GM12801 (cell line): Measurements from ENCODE around the gene KIAA0319L.

Source experiments
- CTCF ChIP-seq: IDR thresholded peaks from one replicate; pipeline ENCODE4 v1.5.1; 2011; ENCODE audit warnings: control low read depth; ENCODE audit not compliant: insufficient read length; ENCODE audit errors: extremely low read depth

KIAA0319L gene

DNA sequence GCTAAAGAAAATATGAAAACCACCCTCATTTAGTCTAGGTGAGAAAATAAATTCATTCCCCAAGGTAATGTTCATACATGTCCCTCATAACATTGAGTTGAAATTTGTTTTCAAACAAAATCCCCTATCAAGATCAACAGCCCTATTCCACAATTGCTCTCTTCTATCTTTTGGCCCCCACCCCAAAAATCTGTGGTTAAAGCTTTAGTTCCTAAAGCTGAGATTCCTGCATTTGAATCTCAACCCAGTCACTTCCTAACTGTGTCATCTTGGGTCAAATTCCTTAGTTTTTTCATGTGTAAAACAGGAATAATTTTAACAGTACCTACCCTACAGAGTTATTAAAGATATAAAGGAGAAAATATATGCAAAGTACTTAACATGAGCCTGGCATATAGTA is 22.0 kb downstream of the KIAA0319L start:
- TF ChIP-seq CTCF, result no peak

- TF ChIP-seq CTCF, result no peak
Measured at GRCh38 chr1:35533586-35533985, 23.6 kb downstream of the KIAA0319L start.

DNA sequence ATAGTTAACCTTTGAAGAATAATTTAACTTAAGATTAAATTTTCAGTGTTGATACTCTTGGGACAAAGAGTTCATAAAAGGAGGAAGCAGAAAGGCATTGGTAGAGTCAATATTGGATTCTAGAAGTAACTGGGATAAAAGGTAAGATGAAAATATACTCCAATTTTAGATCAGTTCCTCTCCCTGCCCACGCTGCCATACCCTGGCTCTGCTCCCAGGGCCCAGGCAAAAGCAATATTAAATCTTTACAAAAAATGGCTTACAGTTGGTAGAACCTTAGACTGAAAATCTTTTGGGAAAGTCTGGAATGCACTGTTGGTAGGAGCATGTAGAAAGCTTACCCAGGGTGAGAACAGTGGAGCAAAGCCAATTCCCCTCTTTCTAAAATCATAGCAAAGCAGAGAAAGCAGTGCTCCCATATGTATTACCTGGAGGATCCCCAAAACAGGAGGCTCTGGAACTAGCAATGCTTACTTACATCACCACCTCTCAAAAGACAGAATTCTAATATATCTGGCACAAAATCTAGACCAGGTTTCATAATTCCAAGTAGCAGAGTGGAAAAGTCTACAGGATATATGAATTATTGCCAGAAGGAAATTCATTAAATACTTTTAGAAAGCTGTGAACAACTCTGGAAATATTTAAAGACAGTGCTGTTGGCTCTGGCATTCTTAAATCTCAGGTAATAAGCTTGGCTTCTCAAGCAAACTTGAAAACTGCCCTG is 24.5 kb downstream of the KIAA0319L start:
- no peak for TF ChIP-seq CTCF

GRCh38 chr1:35531368-35531767 is 25.8 kb downstream of the KIAA0319L start:
- TF ChIP-seq CTCF, result no peak

DNA sequence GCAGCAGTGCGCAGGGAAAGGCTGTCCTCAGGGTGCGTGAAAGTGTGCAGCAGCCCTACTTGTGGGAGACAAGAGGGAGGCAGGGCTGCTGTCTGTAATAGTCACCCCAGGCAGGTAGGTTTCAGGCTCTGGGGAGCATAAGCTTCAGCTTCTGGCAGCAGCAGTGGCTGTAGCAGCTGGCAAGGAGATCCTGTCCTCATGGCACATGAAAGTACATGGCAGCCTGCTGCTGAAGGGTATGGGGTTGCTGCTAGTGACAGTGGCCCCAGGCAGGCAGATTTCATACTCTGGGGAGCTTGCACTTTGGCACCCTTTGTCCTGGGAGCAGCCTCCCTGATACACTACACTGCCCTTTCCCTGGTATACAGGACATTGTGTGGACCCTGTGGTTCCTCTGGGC is 26.3 kb downstream of the KIAA0319L start:
- no peak for TF ChIP-seq CTCF

DNA sequence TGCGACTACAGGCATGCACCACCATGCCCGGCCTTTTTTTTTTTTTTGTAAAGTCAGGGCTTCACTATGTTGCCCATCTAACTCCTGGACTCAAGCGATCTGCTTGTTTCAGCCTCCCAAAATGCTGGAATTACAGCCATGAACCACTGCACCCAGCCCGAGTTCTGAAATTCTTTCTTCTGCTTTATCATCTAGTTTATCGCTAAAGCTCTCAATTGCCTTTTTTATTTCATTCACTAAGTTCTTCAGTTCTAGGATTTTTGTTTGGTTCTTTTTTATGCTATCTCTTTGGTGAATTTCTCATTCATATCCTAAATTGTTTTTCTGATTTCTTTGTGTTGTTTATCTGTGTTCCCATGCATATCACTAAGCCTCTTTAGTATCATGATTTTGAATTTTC is 27.0 kb downstream of the KIAA0319L start:
- TF ChIP-seq CTCF, result no peak

DNA sequence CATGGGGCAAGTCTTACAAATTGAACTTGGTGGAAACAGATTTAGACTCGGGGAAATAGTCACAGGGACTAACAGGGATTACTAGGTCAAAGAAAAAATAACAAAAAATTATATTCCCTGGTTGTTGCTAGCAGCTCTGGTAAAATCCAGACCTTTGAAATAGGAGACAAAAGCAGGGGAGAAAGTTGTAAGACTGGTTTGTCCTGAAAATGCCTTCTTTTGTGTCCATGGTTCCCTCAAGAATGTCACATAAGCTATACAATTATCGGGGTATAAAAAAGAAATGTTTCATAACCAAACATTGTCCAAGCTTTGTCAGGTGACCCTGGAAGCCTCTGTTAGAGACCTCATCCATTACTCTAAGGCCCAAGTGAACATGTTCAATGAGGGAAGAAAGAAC is 33.1 kb downstream of the KIAA0319L start:
- TF ChIP-seq CTCF, result no peak
